ENCODE measurements around the gene ZNF428. TPM values are rescaled to one million over a fixed set of nuclear protein-coding genes. Genes with fewer than 3 reads are reported as not detected.
A peak's percentile ranks its signal among the peaks of the same experiment; 100 is the strongest.

Gene ZNF428
- total RNA-seq (27.4 TPM), polyA plus RNA-seq (51.5 TPM)

- peak; percentile 77 for DNase-seq (ENCODE audit: extremely low spot score)
- H3K4me3 ChIP-seq (ENCODE audit: low read depth, low read length): peak within 1 kb of the TSS; percentile 69
- H3K36me3 ChIP-seq (ENCODE audit: insufficient read depth): no peaks in the 10 kb centered on the region
- WGBS: under 1% methylated on average over 81 of the region's 81 CpGs
- no peaks in the 10 kb centered on the region for H3K4me1 ChIP-seq (ENCODE audit: insufficient read depth)
- peak within 1 kb of the TSS; percentile 77 for H3K27ac ChIP-seq (ENCODE audit: low read depth)
Measured at GRCh38 chr19:43619262-43620060, at the start of gene ZNF428. Gene ZNF428, minus strand, starts transcription at chr19:43619629. Its CDS starts 5,325 bp downstream, at chr19:43614304.

GRCh38 chr19:43668406-43669109 lies 49.1 kb upstream of the ZNF428 start:
- DNase-seq (ENCODE audit: extremely low spot score): peak; percentile 97
- peak overlapping the region; percentile 80 for H3K27ac ChIP-seq (ENCODE audit: low read depth)
- peak overlapping the region; percentile 63 for H3K4me3 ChIP-seq (ENCODE audit: low read depth, low read length)
- no peaks in the 10 kb centered on the region for H3K4me1 ChIP-seq (ENCODE audit: insufficient read depth)
- no peaks in the 10 kb centered on the region for H3K36me3 ChIP-seq (ENCODE audit: insufficient read depth)
- under 1% methylated on average over 44 of the region's 44 CpGs for WGBS

GRCh38 chr19:43667876-43668405 lies 48.5 kb upstream of the ZNF428 start:
- no peak overlapping the region for H3K27ac ChIP-seq (ENCODE audit: low read depth)

GRCh38 chr19:43667126-43667875 lies 47.9 kb upstream of the ZNF428 start:
- no peaks in the 10 kb centered on the region for H3K36me3 ChIP-seq (ENCODE audit: insufficient read depth)
- no peak overlapping the region for H3K27ac ChIP-seq (ENCODE audit: low read depth)
- 52% methylated on average over 26 of the region's 26 CpGs for WGBS
- H3K4me1 ChIP-seq (ENCODE audit: insufficient read depth): no peaks in the 10 kb centered on the region
- no peak for DNase-seq (ENCODE audit: extremely low spot score)
- no peak overlapping the region for H3K4me3 ChIP-seq (ENCODE audit: low read depth, low read length)

More at GRCh38 chr19:43667876-43668405, 48.5 kb upstream of the ZNF428 start:
- Histone ChIP-seq H3K4me3 (ENCODE audit: low read depth, low read length) (peak overlapping the region; percentile 31), H3K36me3 (ENCODE audit: insufficient read depth) (no peaks in the 10 kb centered on the region), H3K4me1 (ENCODE audit: insufficient read depth) (no peaks in the 10 kb centered on the region)
- DNase-seq (ENCODE audit: extremely low spot score): no peak
- WGBS: 7% methylated on average over 29 of the region's 29 CpGs

- Histone ChIP-seq H3K36me3 (ENCODE audit: insufficient read depth) (no peaks in the 10 kb centered on the region), H3K27ac (ENCODE audit: low read depth) (no peak overlapping the region), H3K4me3 (ENCODE audit: low read depth, low read length) (no peak overlapping the region), H3K4me1 (ENCODE audit: insufficient read depth) (no peaks in the 10 kb centered on the region)
- WGBS: 70% methylated on average over 7 of the region's 7 CpGs
- DNase-seq (ENCODE audit: extremely low spot score): no peak
Measured at GRCh38 chr19:43664018-43664417, 44.6 kb upstream of the ZNF428 start.

DNA sequence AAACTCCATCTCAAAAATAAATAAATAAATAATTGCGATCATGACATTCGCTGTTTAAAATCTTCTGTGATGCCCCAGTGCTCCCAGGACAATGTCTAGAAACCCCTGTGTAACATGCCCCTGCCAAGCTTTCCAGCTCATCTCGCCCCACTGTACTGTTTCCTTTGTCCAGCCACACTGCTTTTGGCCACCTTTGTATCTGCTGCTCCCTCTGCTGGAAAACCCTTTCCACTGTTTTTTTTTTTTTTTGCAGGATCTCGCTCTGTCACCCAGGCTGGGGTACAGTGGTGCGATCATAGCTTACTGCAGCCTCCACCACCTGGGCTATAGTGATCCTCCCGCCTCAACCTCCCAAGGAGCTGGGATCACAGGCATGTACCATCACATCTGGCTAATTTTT lies 43.1 kb upstream of the ZNF428 start:
- Histone ChIP-seq H3K4me1 (ENCODE audit: insufficient read depth) (no peaks in the 10 kb centered on the region), H3K36me3 (ENCODE audit: insufficient read depth) (no peaks in the 10 kb centered on the region), H3K27ac (ENCODE audit: low read depth) (no peak overlapping the region), H3K4me3 (ENCODE audit: low read depth, low read length) (no peak overlapping the region)
- no peak for DNase-seq (ENCODE audit: extremely low spot score)
- 95% methylated on average over 6 of the region's 6 CpGs for WGBS

DNA sequence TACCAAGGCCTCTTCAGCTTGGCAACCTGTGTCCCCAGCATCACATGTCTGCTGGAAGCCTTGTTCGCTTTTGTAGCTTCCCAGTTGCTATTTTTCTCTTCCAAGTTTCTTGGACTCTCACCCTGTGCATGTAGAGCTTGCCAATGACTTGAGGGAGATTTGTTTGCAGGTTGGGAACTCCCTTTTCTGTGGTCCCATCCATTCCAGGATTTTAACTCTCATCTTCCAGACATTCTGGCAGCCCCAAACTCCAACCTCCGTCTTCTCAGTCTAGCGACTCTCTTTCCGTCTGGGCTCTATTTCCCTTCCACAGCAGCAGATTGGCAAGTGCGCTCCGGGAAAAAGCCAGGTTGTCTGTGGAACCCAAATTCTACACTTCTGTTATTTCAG lies 41.5 kb upstream of the ZNF428 start:
- DNase-seq (ENCODE audit: extremely low spot score): no peak
- no peaks in the 10 kb centered on the region for H3K36me3 ChIP-seq (ENCODE audit: insufficient read depth)
- no peak overlapping the region for H3K27ac ChIP-seq (ENCODE audit: low read depth)
- no peak overlapping the region for H3K4me3 ChIP-seq (ENCODE audit: low read depth, low read length)
- WGBS: 88% methylated on average over 6 of the region's 6 CpGs
- no peaks in the 10 kb centered on the region for H3K4me1 ChIP-seq (ENCODE audit: insufficient read depth)

DNA sequence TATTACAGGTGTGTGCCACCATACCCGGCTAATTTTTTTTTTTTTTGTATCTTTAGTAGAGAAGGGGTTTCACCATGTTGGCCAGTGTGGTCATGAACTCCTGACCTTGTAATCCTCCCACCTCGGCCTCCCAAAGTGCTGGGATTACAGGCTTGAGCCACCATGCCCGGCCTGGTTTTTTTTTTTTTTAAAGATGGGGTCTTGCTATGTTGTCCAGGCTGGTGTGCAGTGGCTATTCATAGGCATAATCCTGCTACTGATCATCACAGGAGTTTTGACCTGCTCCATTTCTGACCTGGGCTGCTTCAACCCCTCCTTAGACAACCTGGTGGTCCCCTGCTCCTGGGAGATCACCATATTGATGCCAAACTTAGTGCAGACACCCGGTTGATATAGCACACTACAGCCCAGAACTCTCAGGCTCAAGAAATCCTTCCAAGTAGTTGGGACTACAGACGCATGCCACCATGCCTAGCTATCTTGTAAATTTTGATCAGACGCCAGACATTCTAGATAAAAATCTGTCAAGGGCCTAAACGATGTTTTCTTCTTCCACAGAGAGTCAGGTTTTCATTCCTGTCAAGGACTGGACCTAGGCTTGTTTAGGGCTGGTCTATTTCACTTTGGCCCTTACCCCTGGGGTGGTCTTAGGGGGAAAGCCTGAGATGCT lies 41.0 kb upstream of the ZNF428 start:
- Histone ChIP-seq H3K36me3 (ENCODE audit: insufficient read depth) (no peaks in the 10 kb centered on the region), H3K27ac (ENCODE audit: low read depth) (no peak overlapping the region), H3K4me1 (ENCODE audit: insufficient read depth) (no peaks in the 10 kb centered on the region), H3K4me3 (ENCODE audit: low read depth, low read length) (no peak overlapping the region)
- WGBS: 84% methylated on average over 7 of the region's 7 CpGs
- no peak for DNase-seq (ENCODE audit: extremely low spot score)

- 96% methylated on average over 8 of the region's 8 CpGs for WGBS
- Histone ChIP-seq H3K36me3 (ENCODE audit: insufficient read depth) (no peaks in the 10 kb centered on the region), H3K4me1 (ENCODE audit: insufficient read depth) (no peaks in the 10 kb centered on the region), H3K4me3 (ENCODE audit: low read depth, low read length) (no peak overlapping the region), H3K27ac (ENCODE audit: low read depth) (no peak overlapping the region)
- DNase-seq (ENCODE audit: extremely low spot score): no peak
Measured at GRCh38 chr19:43658494-43658893, 39.1 kb upstream of the ZNF428 start.

- Histone ChIP-seq H3K27ac (ENCODE audit: low read depth) (no peak overlapping the region), H3K4me1 (ENCODE audit: insufficient read depth) (no peaks in the 10 kb centered on the region), H3K36me3 (ENCODE audit: insufficient read depth) (no peaks in the 10 kb centered on the region), H3K4me3 (ENCODE audit: low read depth, low read length) (no peak overlapping the region)
- WGBS: 93% methylated on average over 2 of the region's 2 CpGs
- DNase-seq (ENCODE audit: extremely low spot score): no peak
Measured at GRCh38 chr19:43658001-43658400, 38.6 kb upstream of the ZNF428 start.

GRCh38 chr19:43656436-43656835 lies 37.0 kb upstream of the ZNF428 start:
- 86% methylated on average over 6 of the region's 6 CpGs for WGBS
- H3K4me1 ChIP-seq (ENCODE audit: insufficient read depth): no peaks in the 10 kb centered on the region
- no peak overlapping the region for H3K4me3 ChIP-seq (ENCODE audit: low read depth, low read length)
- H3K27ac ChIP-seq (ENCODE audit: low read depth): no peak overlapping the region
- no peak for DNase-seq (ENCODE audit: extremely low spot score)
- no peaks in the 10 kb centered on the region for H3K36me3 ChIP-seq (ENCODE audit: insufficient read depth)

DNA sequence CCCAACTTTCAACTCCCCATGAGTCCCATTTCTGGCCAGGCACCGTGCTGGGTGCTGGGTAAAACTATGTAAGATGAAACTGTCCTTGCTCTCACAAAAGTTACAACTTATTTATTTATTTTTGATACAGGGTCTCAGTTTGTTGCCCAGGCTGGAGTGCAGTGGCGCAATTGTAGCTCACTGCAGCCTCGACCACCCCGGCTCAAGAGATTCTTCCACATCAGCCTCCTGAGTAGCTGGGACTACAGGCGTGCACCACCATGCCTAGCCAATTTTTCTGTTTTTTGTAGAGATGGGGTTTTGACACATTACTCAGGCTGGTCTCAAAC lies 33.1 kb upstream of the ZNF428 start:
- no peak overlapping the region for H3K27ac ChIP-seq (ENCODE audit: low read depth)
- no peak overlapping the region for H3K4me3 ChIP-seq (ENCODE audit: low read depth, low read length)
- DNase-seq (ENCODE audit: extremely low spot score): no peak
- H3K4me1 ChIP-seq (ENCODE audit: insufficient read depth): no peaks in the 10 kb centered on the region
- WGBS: 79% methylated on average over 5 of the region's 5 CpGs
- H3K36me3 ChIP-seq (ENCODE audit: insufficient read depth): no peaks in the 10 kb centered on the region

All from urinary bladder (tissue), 4 donors.